Glomerular visceral epithelial cell (primary cell): ENCODE data around the gene LIPE.

Source experiments
- DNase-seq: peaks from one replicate; pipeline ENCODE4 v3.0.0-alpha.2; 2016; ENCODE audit errors: extremely low spot score

The LIPE gene

GRCh38 chr19:42411581-42412178, 15.5 kb downstream of the LIPE start:
- DNase-seq, result no peak

- DNase-seq, result no peak
These were observed 16.8 kb downstream of the LIPE start for GRCh38 chr19:42410371-42410770.

GRCh38 chr19:42409477-42409876, 17.7 kb downstream of the LIPE start:
- no peak for DNase-seq

GRCh38 chr19:42407816-42408175, 19.4 kb downstream of the LIPE start:
- DNase-seq, result no peak

- no peak for DNase-seq
These were observed 19.9 kb downstream of the LIPE start for GRCh38 chr19:42407085-42407815.

- no peak for DNase-seq
These were observed 21.1 kb downstream of the LIPE start for GRCh38 chr19:42406111-42406510.

GRCh38 chr19:42403586-42403985, 23.6 kb downstream of the LIPE start:
- no peak for DNase-seq

GRCh38 chr19:42402376-42403116, 24.6 kb downstream of the LIPE start:
- no peak for DNase-seq

GRCh38 chr19:42401365-42402303, 25.6 kb downstream of the LIPE start:
- peak; percentile 66 for DNase-seq

GRCh38 chr19:42400404-42400803, 26.8 kb downstream of the LIPE start:
- DNase-seq, result no peak

- DNase-seq, result no peak
These were observed 29.7 kb downstream of the LIPE start for GRCh38 chr19:42397263-42398166.

GRCh38 chr19:42396381-42397262, 30.6 kb downstream of the LIPE start:
- DNase-seq, result peak; percentile 100

GRCh38 chr19:42394751-42395150, 32.4 kb downstream of the LIPE start:
- no peak for DNase-seq

GRCh38 chr19:42392165-42392564, 35.0 kb downstream of the LIPE start:
- no peak for DNase-seq

- no peak for DNase-seq
These were observed 37.3 kb downstream of the LIPE start, which contains the start of gene CNFN for GRCh38 chr19:42389899-42390298. CNFN (minus strand) TSS chr19:42390297; CDS start chr19:42389037, 1,260 bp downstream.

- no peak for DNase-seq
These were observed 38.2 kb downstream of the LIPE start for GRCh38 chr19:42388851-42389489.

GRCh38 chr19:42386974-42387707, 40.0 kb downstream of the LIPE start:
- peak; percentile 73 for DNase-seq

- no peak for DNase-seq
These were observed 47.0 kb downstream of the LIPE start for GRCh38 chr19:42380155-42380554.
